NAMALWA (cell line): ENCODE results near the gene CRACDL.
"Not testable (repeated sequence)": the region's sequence is repeated elsewhere in the genome, so short reads cannot be mapped to it uniquely, and the experiment has no call there.

Source experiments
- DNase-seq: peaks from one replicate; pipeline ENCODE4 v3.0.0-alpha.2; 2015; ENCODE audit warnings: low spot score

CRACDL gene

GRCh38 chr2:98882971-98883779, 52.9 kb downstream of the CRACDL start:
- DNase-seq = no peak

GRCh38 chr2:98882368-98882767, 53.7 kb downstream of the CRACDL start:
- DNase-seq = no peak

GRCh38 chr2:98881153-98881650, 54.8 kb downstream of the CRACDL start:
- DNase-seq = no peak

GRCh38 chr2:98880266-98881152, 55.5 kb downstream of the CRACDL start:
- DNase-seq = no peak

- not testable (repeated sequence) for DNase-seq
These were observed 58.4 kb downstream of the CRACDL start for GRCh38 chr2:98877658-98878057.

- DNase-seq = no peak
These were observed 59.3 kb downstream of the CRACDL start for GRCh38 chr2:98876741-98877140.

- no peak for DNase-seq
These were observed 60.3 kb downstream of the CRACDL start for GRCh38 chr2:98875746-98876145.

- no peak for DNase-seq
These were observed 60.8 kb downstream of the CRACDL start for GRCh38 chr2:98875081-98875728.

GRCh38 chr2:98874186-98874689, 61.8 kb downstream of the CRACDL start:
- DNase-seq = no peak

- DNase-seq = no peak
These were observed 63.5 kb downstream of the CRACDL start for GRCh38 chr2:98872526-98872925.

GRCh38 chr2:98871506-98871905, 64.5 kb downstream of the CRACDL start:
- DNase-seq = no peak

GRCh38 chr2:98870516-98871158, 65.4 kb downstream of the CRACDL start:
- DNase-seq = no peak

- no peak for DNase-seq
These were observed 66.2 kb downstream of the CRACDL start for GRCh38 chr2:98869870-98870269.

GRCh38 chr2:98869272-98869641, 66.8 kb downstream of the CRACDL start:
- DNase-seq = no peak

GRCh38 chr2:98868548-98869271, 67.3 kb downstream of the CRACDL start:
- no peak for DNase-seq

- DNase-seq = no peak
These were observed 68.3 kb downstream of the CRACDL start for GRCh38 chr2:98867539-98868309.

GRCh38 chr2:98866033-98866432, 70.0 kb downstream of the CRACDL start:
- no peak for DNase-seq

GRCh38 chr2:98861601-98862000, 74.4 kb downstream of the CRACDL start:
- DNase-seq = no peak

- no peak for DNase-seq
These were observed 76.7 kb downstream of the CRACDL start for GRCh38 chr2:98859323-98859722.

GRCh38 chr2:98857001-98857400, 79.0 kb downstream of the CRACDL start:
- no peak for DNase-seq
